PFSK-1 (cell line): ENCODE measurements around the gene TP53I3.

Source experiments
- FOXP2 ChIP-seq: optimal IDR thresholded peaks from 2 replicates; pipeline ENCODE3; 2011; ENCODE audit warnings: borderline replicate concordance, control low read depth, inconsistent platforms; ENCODE audit not compliant: insufficient read depth; ENCODE audit errors: extremely low read length, extremely low read depth
- POLR2AphosphoS5 ChIP-seq: IDR thresholded peaks from 2 replicates; pipeline ENCODE4 v1.6.1; 2012; ENCODE audit warnings: low read depth, mild to moderate bottlenecking, control low read depth, low read length, moderate library complexity
- REST ChIP-seq, 2 experiments: IDR thresholded peaks; 2 replicates each; pipeline versions ENCODE4 v1.6.1 to v1.8.0; 2011 to 2012; ENCODE audit warnings: low read depth in 2 of 2, low read length in 2 of 2, control low read depth in 1 of 2, inconsistent platforms in 1 of 2, mild to moderate bottlenecking in 1 of 2, moderate library complexity in 1 of 2; ENCODE audit not compliant: insufficient read depth in 1 of 2
- SIN3A ChIP-seq: IDR thresholded peaks from 2 replicates; pipeline ENCODE4 v1.6.1; 2012; ENCODE audit warnings: mild to moderate bottlenecking, low read length, moderate library complexity, borderline replicate concordance; ENCODE audit not compliant: insufficient read depth
- TAF1 ChIP-seq: IDR thresholded peaks from 2 replicates; pipeline ENCODE4 v1.6.1; 2012; ENCODE audit warnings: low read length, control low read depth, borderline replicate concordance; ENCODE audit not compliant: insufficient read depth

The TP53I3 gene

GRCh38 chr2:24123195-24123921 lies 38.7 kb upstream of the TP53I3 start, which contains the start of the genes FAM228B and PFN4:
Gene FAM228B, plus strand, starts transcription at chr2:24123469. Its CDS starts 893 bp downstream, at chr2:24124362.
Gene PFN4, minus strand, starts transcription at chr2:24123334. Its CDS starts 799 bp downstream, at chr2:24122535.
- TF ChIP-seq POLR2AphosphoS5, result no peak
- no peak for TF ChIP-seq SIN3A
- no peak for TF ChIP-seq TAF1
- TF ChIP-seq FOXP2, result no peak
- TF ChIP-seq REST (IDR thresholded peaks at IDR 0.05; ENCODE audit: insufficient read depth in 1 of 2, low read depth in 2 of 2, low read length in 2 of 2), result no peak

GRCh38 chr2:24122366-24123194 lies 37.9 kb upstream of the TP53I3 start:
- TF ChIP-seq FOXP2 (no peak), TAF1 (no peak), REST (IDR thresholded peaks at IDR 0.05; ENCODE audit: insufficient read depth in 1 of 2, low read depth in 2 of 2, low read length in 2 of 2) (no peak), POLR2AphosphoS5 (no peak)

- no peak for TF ChIP-seq FOXP2
- no peak for TF ChIP-seq REST (IDR thresholded peaks at IDR 0.05; ENCODE audit: insufficient read depth in 1 of 2, low read depth in 2 of 2, low read length in 2 of 2)
- TF ChIP-seq TAF1, result no peak
- TF ChIP-seq SIN3A, result no peak
- TF ChIP-seq POLR2AphosphoS5, result no peak
Measured at GRCh38 chr2:24121469-24121868, 36.8 kb upstream of the TP53I3 start.

GRCh38 chr2:24121066-24121465 lies 36.4 kb upstream of the TP53I3 start:
- TF ChIP-seq POLR2AphosphoS5 (no peak), REST (IDR thresholded peaks at IDR 0.05; ENCODE audit: insufficient read depth in 1 of 2, low read depth in 2 of 2, low read length in 2 of 2) (no peak), SIN3A (no peak), TAF1 (no peak), FOXP2 (no peak)
